ENCODE measurements around the gene SSC4D.

SSC4D gene

DNA sequence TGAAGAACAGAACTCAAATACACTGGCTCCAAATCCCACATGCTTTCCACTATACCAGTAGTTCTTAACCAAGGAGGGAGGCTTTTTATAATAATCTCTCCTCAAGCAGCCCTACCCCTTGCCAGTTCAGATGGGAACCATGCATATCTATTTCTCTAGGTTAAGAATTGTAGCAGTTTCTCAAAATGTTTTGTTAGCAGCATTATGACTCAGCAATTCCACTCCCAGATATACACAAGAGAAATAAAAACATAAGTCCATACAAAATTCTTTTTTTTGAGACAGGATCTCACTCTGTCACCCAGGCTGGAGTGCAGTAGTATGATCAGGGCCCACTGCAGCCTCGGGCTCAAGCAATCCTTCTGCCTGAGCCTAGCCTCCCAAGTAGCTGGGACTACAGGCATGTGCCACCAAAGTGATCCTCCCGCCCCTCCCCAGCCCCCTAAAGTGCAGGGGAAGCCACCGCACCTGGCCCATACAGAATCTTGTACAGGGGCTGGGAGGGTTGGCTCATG lies 68.8 kb downstream of the SSC4D start:
- TF ChIP-seq, protein P1, sequence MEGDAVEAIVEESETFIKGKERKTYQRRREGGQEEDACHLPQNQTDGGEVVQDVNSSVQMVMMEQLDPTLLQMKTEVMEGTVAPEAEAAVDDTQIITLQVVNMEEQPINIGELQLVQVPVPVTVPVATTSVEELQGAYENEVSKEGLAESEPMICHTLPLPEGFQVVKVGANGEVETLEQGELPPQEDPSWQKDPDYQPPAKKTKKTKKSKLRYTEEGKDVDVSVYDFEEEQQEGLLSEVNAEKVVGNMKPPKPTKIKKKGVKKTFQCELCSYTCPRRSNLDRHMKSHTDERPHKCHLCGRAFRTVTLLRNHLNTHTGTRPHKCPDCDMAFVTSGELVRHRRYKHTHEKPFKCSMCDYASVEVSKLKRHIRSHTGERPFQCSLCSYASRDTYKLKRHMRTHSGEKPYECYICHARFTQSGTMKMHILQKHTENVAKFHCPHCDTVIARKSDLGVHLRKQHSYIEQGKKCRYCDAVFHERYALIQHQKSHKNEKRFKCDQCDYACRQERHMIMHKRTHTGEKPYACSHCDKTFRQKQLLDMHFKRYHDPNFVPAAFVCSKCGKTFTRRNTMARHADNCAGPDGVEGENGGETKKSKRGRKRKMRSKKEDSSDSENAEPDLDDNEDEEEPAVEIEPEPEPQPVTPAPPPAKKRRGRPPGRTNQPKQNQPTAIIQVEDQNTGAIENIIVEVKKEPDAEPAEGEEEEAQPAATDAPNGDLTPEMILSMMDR (IDR thresholded peaks at IDR 0.05; ENCODE audit: low read depth, low read length) = no peak
- peak; percentile 80 for DNase-seq (ENCODE audit: low read depth, low spot score)
- H3K4me3 ChIP-seq (ENCODE audit: low read depth, low read length) = no peak overlapping the region
- in situ Hi-C loops (cut with HindIII; ENCODE audit: low sequenced_read_pairs) = no loop called here
